KMS-11 (cell line): ENCODE measurements around the gene RAMP1.

Source experiments
- H2AFZ ChIP-seq: fragments of 200-600 bp; sonication (generic); 2 replicates; pipeline ENCODE4 v1.6.1; 2016; ENCODE audit warnings: antibody characterized with exemption, mixed run types, low read depth
- H3K27ac ChIP-seq: fragments of 200-600 bp; sonication (generic); 2 replicates; pipeline ENCODE4 v1.6.1; 2016; ENCODE audit warnings: mild to moderate bottlenecking, mixed run types
- H3K27me3 ChIP-seq: fragments of 200-600 bp; sonication (generic); 2 replicates; pipeline ENCODE4 v1.6.1; 2017; ENCODE audit warnings: mild to moderate bottlenecking, low read depth, mixed run types, moderate library complexity; ENCODE audit not compliant: insufficient read depth
- H3K36me3 ChIP-seq: fragments of 200-600 bp; sonication (generic); 2 replicates; pipeline ENCODE4 v1.6.1; 2017; ENCODE audit warnings: mild to moderate bottlenecking, mixed run types; ENCODE audit not compliant: insufficient read depth
- H3K4me1 ChIP-seq: fragments of 200-600 bp; sonication (generic); 2 replicates; pipeline ENCODE4 v1.6.1; 2016; ENCODE audit warnings: mild to moderate bottlenecking, low read depth, mixed run types; ENCODE audit not compliant: poor library complexity, severe bottlenecking
- H3K4me2 ChIP-seq: fragments of 200-600 bp; sonication (generic); 2 replicates; pipeline ENCODE4 v1.7.0; 2016; ENCODE audit warnings: mild to moderate bottlenecking, mixed run types
- H3K4me3 ChIP-seq: fragments of 200-600 bp; sonication (generic); IDR thresholded peaks from 2 replicates; pipeline ENCODE4 v1.6.1; 2017; ENCODE audit warnings: low read depth, low read length, mixed read lengths; ENCODE audit not compliant: insufficient read depth
- H3K79me2 ChIP-seq: fragments of 200-600 bp; sonication (generic); 2 replicates; pipeline ENCODE4 v1.6.1; 2016; ENCODE audit warnings: low read depth, mixed run types; ENCODE audit not compliant: insufficient read depth
- H3K9ac ChIP-seq: fragments of 200-600 bp; sonication (generic); 2 replicates; pipeline ENCODE4 v1.6.1; 2016; ENCODE audit warnings: mild to moderate bottlenecking, mixed run types
- H4K20me1 ChIP-seq: fragments of 200-600 bp; sonication (generic); 2 replicates; pipeline ENCODE4 v1.6.1; 2016; ENCODE audit warnings: mild to moderate bottlenecking, mixed run types; ENCODE audit not compliant: insufficient read depth
- CTCF ChIP-seq: fragments of 200-600 bp; sonication (generic); conservative IDR thresholded peaks from 2 replicates; pipeline ENCODE4 v1.6.1; 2017; ENCODE audit warnings: low read depth, mild to moderate bottlenecking, antibody characterized with exemption, low read length, moderate library complexity, mixed read lengths

Gene RAMP1

GRCh38 chr2:237917696-237918374 lies 58.4 kb downstream of the RAMP1 start:
- Histone ChIP-seq H4K20me1 (no peaks in the 10 kb centered on the region), H3K36me3 (no peaks in the 10 kb centered on the region), H3K79me2 (no peaks in the 10 kb centered on the region), H3K4me1 (no peaks in the 10 kb centered on the region), H3K27ac (no peak overlapping the region), H3K9ac (no peak overlapping the region), H3K27me3 (no peaks in the 10 kb centered on the region), H2AFZ (no peak overlapping the region), H3K4me3 (no peak overlapping the region), H3K4me2 (no peak overlapping the region)
- no peak for TF ChIP-seq CTCF

- TF ChIP-seq CTCF = no peak
- H2AFZ ChIP-seq = no peak overlapping the region
- H3K9ac ChIP-seq = no peak overlapping the region
- H3K4me1 ChIP-seq = peaks cover 10% of the 10 kb centered on the region
- H4K20me1 ChIP-seq = no peaks in the 10 kb centered on the region
- no peaks in the 10 kb centered on the region for H3K79me2 ChIP-seq
- H3K4me3 ChIP-seq = no peak overlapping the region
- H3K27ac ChIP-seq = no peak overlapping the region
- no peak overlapping the region for H3K4me2 ChIP-seq
- no peaks in the 10 kb centered on the region for H3K27me3 ChIP-seq
- no peaks in the 10 kb centered on the region for H3K36me3 ChIP-seq
These were observed 60.2 kb downstream of the RAMP1 start for GRCh38 chr2:237919593-237919992.

- H3K27me3 ChIP-seq = no peaks in the 10 kb centered on the region
- TF ChIP-seq CTCF = no peak
- no peaks in the 10 kb centered on the region for H4K20me1 ChIP-seq
- peaks cover 21% of the 10 kb centered on the region for H3K4me1 ChIP-seq
- H3K4me2 ChIP-seq = no peak overlapping the region
- H3K36me3 ChIP-seq = no peaks in the 10 kb centered on the region
- H3K4me3 ChIP-seq = no peak overlapping the region
- H2AFZ ChIP-seq = no peak overlapping the region
- H3K27ac ChIP-seq = no peak overlapping the region
- no peak overlapping the region for H3K9ac ChIP-seq
- H3K79me2 ChIP-seq = no peaks in the 10 kb centered on the region
These were observed 61.2 kb downstream of the RAMP1 start for GRCh38 chr2:237920673-237921072.

GRCh38 chr2:237921967-237922492 lies 62.6 kb downstream of the RAMP1 start:
- no peak for TF ChIP-seq CTCF
- H2AFZ ChIP-seq = no peak overlapping the region
- H3K4me3 ChIP-seq = no peak overlapping the region
- no peak overlapping the region for H3K4me2 ChIP-seq
- no peaks in the 10 kb centered on the region for H3K27me3 ChIP-seq
- H4K20me1 ChIP-seq = no peaks in the 10 kb centered on the region
- H3K4me1 ChIP-seq = peaks cover 34% of the 10 kb centered on the region
- H3K36me3 ChIP-seq = no peaks in the 10 kb centered on the region
- H3K27ac ChIP-seq = no peak overlapping the region
- H3K9ac ChIP-seq = no peak overlapping the region
- H3K79me2 ChIP-seq = no peaks in the 10 kb centered on the region
